ENCODE results near the gene AMIGO1.

The AMIGO1 gene

DNA sequence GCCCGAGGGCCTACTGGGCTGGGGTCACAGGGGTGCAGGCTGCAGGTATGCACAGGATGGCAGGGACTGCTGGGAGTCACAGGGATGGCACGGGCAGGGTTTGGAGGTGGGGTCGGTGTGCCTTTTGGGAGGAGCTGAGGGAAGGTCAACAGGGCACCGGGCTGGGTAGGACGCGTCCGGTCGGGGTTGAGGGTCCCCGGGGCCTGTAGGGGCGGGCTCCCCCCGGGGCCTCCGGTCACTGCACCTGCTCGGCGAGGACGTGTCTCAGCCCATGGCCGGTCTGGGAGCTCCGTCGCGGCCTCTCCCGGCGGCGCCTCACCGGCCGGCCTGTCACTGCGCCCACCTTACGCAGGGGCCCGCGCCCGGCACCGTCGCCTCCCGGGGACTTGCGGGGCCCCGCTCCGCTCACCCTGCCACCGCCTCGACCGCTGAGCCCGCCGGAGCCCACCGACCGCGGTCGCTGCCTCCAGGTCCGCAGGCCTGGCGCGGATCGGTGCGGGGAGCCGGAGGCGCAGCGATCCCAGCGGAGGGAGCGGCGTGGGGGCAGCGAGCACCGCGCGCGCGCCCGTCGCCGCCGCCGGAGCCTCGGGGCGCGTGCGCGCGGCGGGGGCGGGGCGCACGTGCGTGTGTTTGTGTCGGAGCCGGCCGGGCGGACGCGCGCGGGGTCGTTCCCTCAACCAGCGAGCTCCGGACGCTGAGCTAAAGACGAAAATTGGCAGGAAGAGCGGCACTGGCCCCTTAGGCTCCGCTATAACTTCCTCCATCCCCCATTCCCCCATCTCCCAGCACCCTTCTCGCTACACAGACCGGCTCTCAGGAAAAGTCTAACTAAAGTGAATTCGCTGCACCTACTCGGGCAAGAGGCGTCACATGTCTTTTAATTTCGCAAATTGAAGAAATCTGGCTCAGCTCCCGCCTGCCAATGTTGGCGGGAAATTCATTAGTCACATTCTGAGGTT is at the start of gene AMIGO1:
AMIGO1 (minus strand) TSS at position 552 of the 959 bp plus-strand sequence. CDS start 815 bp downstream, outside the sequence.
- peak; percentile 57 for DNase-seq (ENCODE audit: low read depth, low spot score)

DNA sequence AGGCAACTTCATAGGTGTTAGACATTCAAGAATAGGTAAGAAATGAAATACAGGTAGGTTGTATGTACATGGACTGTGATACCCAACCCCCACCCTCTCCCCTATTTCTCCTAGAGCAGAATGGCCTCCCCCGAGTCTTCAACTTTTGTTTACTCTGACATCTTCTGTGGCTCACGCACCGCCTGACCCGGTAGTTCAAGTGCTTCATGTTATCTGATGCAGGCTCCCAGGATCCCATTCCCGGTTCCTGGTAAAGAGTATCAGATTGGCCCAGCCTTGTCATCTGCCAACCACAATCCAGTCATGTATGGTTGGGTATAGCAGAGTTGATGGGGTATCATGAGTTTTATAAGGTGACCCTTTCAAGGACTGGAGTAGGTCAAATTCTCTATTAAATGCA is 48.0 kb upstream of the AMIGO1 start:
- DNase-seq (ENCODE audit: low read depth, low spot score), result no peak

DNA sequence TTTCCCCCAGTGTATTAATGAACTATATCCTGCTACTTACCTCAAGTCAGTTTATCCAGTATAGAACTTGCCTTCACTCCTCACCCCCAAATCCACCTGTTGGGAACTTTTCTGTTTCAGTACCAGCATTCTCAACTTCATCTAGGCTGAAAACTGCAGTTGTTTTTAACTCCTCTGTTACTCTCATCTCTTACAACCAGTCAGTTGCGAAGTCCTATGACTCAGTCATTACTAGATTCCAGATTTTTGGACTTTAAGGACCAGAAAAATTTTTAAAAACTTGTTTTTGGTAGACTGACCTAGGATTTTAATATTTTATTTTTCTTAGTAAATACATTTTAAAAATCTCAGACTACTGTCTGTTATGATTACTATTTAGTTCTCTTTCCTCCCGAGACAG is 47.0 kb upstream of the AMIGO1 start:
- no peak for DNase-seq (ENCODE audit: low read depth, low spot score)

- DNase-seq (ENCODE audit: low read depth, low spot score), result peak; percentile 97
Measured at GRCh38 chr1:109548321-109549267, 39.1 kb upstream of the AMIGO1 start, which contains the start of gene GNAI3. GNAI3 (plus strand) TSS chr1:109548615; CDS start chr1:109548721, 106 bp downstream.

DNA sequence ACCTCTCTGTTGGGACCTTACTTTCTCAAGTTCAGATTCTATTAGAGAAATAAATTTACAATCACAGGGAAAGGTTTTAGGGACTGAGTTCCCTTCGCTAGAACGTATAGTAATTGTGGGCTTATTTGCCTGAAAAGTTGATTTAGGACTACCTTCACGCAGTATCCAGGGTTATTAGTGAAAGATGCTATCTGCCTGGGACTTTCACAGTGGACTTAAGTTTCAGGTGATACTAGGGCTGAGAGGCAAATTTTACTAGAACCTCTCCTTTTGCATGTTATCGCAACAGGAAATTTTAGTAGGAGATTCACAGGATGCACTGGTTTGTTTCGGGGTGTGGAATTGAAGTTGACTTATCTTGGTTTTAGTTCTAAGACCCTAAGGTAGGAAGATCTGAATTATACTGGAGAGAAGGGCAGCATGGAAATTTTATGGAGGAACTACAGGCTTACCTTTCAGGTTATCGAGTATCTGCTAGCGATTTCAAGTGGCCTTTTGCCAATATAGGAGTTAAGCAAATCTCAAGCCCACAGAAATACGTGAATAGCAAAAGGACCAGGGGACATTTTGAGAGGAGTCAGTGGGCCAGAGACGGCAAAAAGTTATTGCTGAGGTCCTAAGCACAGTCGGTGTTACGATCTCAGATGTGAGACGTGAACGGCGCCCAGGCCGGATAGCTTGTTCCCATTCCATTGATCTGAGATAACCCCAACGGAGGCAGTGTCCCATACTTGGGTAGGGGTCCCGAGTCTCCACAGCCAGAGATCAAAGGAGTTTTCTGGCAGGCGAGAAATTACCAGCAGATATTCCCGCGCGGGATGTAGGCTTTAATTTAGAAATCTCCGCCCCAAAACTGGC is 38.2 kb upstream of the AMIGO1 start:
- peak; percentile 30 for DNase-seq (ENCODE audit: low read depth, low spot score)

DNA sequence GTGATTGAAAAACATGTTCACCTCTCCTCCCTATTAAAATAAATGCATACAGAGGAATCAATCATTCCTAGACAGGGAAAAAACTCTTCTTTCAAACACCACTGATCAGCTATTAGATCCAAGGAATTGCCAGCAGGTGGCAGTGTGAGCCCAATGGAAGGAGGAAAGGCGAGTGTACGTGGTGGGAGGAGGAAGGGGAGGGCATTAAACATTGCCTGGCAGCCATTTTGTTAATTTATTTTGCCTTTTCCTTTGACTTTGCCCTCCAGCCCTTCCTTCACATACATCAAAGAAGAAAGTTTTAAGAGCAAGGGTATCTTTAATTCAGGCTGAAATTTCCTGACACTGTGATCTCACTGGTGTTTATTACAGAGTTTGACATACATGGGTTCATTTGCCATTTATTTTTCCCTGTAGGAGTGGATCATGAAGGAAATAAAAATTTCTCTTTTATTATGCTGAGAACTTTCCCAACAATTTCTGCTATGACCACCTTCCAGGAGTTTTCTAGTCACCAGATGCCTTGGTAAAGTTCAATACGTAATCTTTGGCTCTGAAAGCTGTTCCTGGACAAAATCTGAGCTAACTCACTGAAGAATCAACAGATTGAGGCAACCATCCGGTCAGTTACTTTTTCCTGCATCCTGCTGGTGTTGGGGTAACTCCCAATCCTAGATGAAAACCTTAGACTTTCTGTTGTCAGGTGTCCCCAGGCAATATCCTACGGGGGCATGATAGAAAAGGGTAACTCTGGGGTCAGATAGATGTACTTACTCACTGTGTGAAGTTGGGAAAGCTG is 37.0 kb upstream of the AMIGO1 start:
- DNase-seq (ENCODE audit: low read depth, low spot score), result peak; percentile 82

- DNase-seq (ENCODE audit: low read depth, low spot score), result no peak
Measured at GRCh38 chr1:109543988-109544735, 34.6 kb upstream of the AMIGO1 start.

DNA sequence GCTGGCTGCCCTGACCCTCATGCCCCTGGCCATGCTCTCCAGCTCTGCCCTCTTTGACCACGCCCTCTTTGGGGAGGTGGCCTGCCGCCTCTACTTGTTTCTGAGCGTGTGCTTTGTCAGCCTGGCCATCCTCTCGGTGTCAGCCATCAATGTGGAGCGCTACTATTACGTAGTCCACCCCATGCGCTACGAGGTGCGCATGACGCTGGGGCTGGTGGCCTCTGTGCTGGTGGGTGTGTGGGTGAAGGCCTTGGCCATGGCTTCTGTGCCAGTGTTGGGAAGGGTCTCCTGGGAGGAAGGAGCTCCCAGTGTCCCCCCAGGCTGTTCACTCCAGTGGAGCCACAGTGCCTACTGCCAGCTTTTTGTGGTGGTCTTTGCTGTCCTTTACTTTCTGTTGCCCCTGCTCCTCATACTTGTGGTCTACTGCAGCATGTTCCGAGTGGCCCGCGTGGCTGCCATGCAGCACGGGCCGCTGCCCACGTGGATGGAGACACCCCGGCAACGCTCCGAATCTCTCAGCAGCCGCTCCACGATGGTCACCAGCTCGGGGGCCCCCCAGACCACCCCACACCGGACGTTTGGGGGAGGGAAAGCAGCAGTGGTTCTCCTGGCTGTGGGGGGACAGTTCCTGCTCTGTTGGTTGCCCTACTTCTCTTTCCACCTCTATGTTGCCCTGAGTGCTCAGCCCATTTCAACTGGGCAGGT is 33.9 kb upstream of the AMIGO1 start:
- no peak for DNase-seq (ENCODE audit: low read depth, low spot score)

- no peak for DNase-seq (ENCODE audit: low read depth, low spot score)
Measured at GRCh38 chr1:109542657-109543056, 33.1 kb upstream of the AMIGO1 start.

DNA sequence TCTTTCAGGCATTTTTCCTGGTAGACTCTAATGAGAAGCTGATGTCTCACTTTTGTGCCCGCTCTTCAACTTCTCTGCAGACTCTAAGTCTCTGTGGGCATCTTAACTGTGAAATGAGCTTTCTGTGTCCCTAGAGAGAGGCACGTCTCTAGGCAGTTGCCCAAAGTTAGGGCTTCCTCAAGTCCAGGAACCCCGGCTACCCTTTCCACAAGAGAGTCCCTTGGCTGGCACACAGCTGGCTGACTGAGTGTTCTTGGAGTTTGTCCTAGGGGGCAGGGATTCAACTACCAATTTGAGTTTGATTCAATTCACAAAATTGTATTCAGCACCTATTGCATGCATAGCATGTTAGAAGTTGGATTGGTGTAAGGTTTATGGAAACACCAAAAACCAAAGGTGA is 31.6 kb upstream of the AMIGO1 start:
- DNase-seq (ENCODE audit: low read depth, low spot score), result no peak

GRCh38 chr1:109539676-109540075 is 30.1 kb upstream of the AMIGO1 start, which contains the start of gene GPR61:
GPR61 (plus strand) TSS chr1:109539872; CDS start chr1:109543023, 3,151 bp downstream.
- DNase-seq (ENCODE audit: low read depth, low spot score), result no peak

- DNase-seq (ENCODE audit: low read depth, low spot score), result no peak
Measured at GRCh38 chr1:109538827-109539555, 29.5 kb upstream of the AMIGO1 start.

DNA sequence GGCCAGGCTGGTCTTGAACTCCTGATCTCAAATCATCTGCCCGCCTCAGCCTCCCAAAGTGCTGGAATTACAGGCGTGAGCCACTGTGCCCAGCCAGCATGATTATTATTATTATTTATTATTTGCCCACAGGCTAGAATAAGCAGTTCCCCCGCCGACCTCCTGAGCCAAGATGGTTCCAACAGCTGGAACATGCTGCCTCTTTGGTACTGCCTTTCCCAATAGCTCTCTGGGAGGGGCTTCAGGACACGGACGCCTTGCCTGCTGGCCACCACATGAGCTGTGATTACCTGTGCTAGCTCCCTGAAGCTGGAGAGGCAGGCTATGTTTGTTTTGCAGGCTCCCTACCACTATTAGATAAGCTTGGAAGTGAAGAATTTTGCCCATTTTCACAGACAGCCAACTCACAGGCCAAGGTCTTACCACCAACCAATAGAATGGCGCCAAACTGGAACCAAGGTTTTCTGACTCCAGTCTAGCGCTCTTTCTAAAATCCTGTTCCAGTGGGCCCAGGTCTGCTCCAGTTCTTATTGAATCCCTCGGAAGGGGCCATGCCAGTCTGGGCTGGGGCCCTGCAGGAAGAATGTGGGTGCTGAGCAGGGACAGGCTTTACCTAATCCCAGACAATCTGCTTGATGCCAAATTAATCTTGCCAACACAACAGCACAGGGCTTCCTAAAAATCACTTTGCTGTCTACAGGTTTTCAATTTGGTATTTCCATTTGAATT is 28.1 kb upstream of the AMIGO1 start:
- no peak for DNase-seq (ENCODE audit: low read depth, low spot score)

GRCh38 chr1:109535971-109536491 is 26.5 kb upstream of the AMIGO1 start:
- DNase-seq (ENCODE audit: low read depth, low spot score), result no peak

GRCh38 chr1:109535481-109535880 is 26.0 kb upstream of the AMIGO1 start:
- no peak for DNase-seq (ENCODE audit: low read depth, low spot score)

DNA sequence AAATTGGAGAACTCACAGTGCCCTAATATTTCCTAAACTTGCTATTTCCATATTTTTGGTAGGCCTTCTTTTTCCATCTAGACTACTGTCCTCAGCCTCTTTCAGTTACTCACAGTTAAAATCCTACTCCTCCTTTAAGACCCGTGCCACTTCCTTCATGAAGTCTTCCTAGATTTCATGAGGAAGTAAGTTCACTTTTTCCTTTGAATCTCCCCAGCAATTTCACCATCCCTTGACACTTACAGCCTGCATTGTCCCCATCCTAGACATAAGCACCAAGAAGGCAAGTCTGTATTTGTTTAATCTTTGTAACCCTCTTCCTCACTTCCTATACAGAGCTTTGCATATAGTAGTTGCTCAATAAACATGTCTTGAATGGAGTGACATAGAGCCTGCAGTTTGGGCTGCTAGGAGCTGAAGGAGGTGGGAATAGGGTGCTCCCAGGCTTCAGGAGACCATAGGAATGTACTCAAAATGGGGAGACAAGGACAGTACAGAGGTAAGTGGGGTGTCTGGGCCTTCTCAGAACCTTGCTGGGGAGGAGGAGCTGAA is 24.9 kb upstream of the AMIGO1 start:
- no peak for DNase-seq (ENCODE audit: low read depth, low spot score)
